H9 (cell line): Measurements from ENCODE around the gene ATP5MC3. TPM values are rescaled to one million over a fixed set of nuclear protein-coding genes. Genes with fewer than 3 reads are reported as not detected.

ENCODE experiments used
- DNase-seq: peaks from one replicate; pipeline ENCODE4 v3.0.0-alpha.2; 2017
- H2AFZ ChIP-seq: one replicate; pipeline ENCODE4 v1.6.1; 2013; ENCODE audit warnings: mild to moderate bottlenecking, low read length, control low read depth, moderate library complexity
- H2AK5ac ChIP-seq: 2 replicates; pipeline ENCODE4 v1.6.1; 2013; ENCODE audit warnings: low read length, control low read depth, mixed read lengths; ENCODE audit not compliant: insufficient read length
- H2BK120ac ChIP-seq: one replicate; pipeline ENCODE4 v1.6.1; 2013; ENCODE audit warnings: low read depth, mild to moderate bottlenecking, low read length, control low read depth, inconsistent platforms; ENCODE audit not compliant: poor library complexity, severe bottlenecking
- H2BK12ac ChIP-seq: 2 replicates; pipeline ENCODE4 v1.6.1; 2013; ENCODE audit warnings: low read length, control low read depth, mixed read lengths, low read depth; ENCODE audit not compliant: insufficient read length
- H2BK15ac ChIP-seq: 2 replicates; pipeline ENCODE4 v1.6.1; 2013; ENCODE audit warnings: low read depth, low read length, control low read depth
- H2BK20ac ChIP-seq: one replicate; pipeline ENCODE4 v1.6.1; 2013; ENCODE audit warnings: low read depth, mild to moderate bottlenecking, low read length, control low read depth, inconsistent platforms; ENCODE audit not compliant: poor library complexity, severe bottlenecking
- H2BK5ac ChIP-seq: 2 replicates; pipeline ENCODE4 v1.6.1; 2013; ENCODE audit warnings: low read length, control low read depth, mixed read lengths; ENCODE audit not compliant: insufficient read length
- H3K14ac ChIP-seq: 2 replicates; pipeline ENCODE4 v1.6.1; 2013; ENCODE audit warnings: low read length, control low read depth; ENCODE audit not compliant: insufficient read depth
- H3K18ac ChIP-seq: 2 replicates; pipeline ENCODE4 v1.6.1; 2013; ENCODE audit warnings: low read depth, mild to moderate bottlenecking, mixed read lengths, low read length, control low read depth; ENCODE audit not compliant: insufficient read length
- H3K23ac ChIP-seq: 2 replicates; pipeline ENCODE4 v1.6.1; 2013; ENCODE audit warnings: low read length, control low read depth, mixed read lengths, low read depth; ENCODE audit not compliant: insufficient read length
- H3K23me2 ChIP-seq: 2 replicates; pipeline ENCODE4 v1.6.1; 2013; ENCODE audit warnings: low read depth, mild to moderate bottlenecking, mixed read lengths, low read length, control low read depth; ENCODE audit not compliant: insufficient read length, poor library complexity, severe bottlenecking
- H3K27ac ChIP-seq: 2 replicates; pipeline ENCODE4 v1.5.1; 2013; ENCODE audit warnings: low read length, control low read depth, mixed read lengths, low read depth; ENCODE audit not compliant: insufficient read length
- H3K27me3 ChIP-seq: 2 replicates; pipeline ENCODE4 v1.6.1; 2013; ENCODE audit warnings: low read length, control low read depth, inconsistent platforms; ENCODE audit not compliant: insufficient read depth
- H3K4ac ChIP-seq: 2 replicates; pipeline ENCODE4 v1.6.1; 2013; ENCODE audit warnings: low read depth, mild to moderate bottlenecking, control low read depth, inconsistent platforms, low read length, moderate library complexity
- H3K4me1 ChIP-seq: 2 replicates; pipeline ENCODE4 v1.6.1; 2013; ENCODE audit warnings: low read length, control low read depth, inconsistent platforms; ENCODE audit not compliant: insufficient read depth
- H3K4me2 ChIP-seq: 2 replicates; pipeline ENCODE4 v1.6.1; 2013; ENCODE audit warnings: low read length, control low read depth, mixed read lengths; ENCODE audit not compliant: insufficient read length, insufficient read depth
- H3K56ac ChIP-seq: 2 replicates; pipeline ENCODE4 v1.6.1; 2013; ENCODE audit warnings: low read depth, mild to moderate bottlenecking, mixed read lengths, low read length, control low read depth; ENCODE audit not compliant: insufficient read length
- H3K79me1 ChIP-seq: 2 replicates; pipeline ENCODE4 v1.6.1; 2013; ENCODE audit warnings: low read depth, mild to moderate bottlenecking, moderate library complexity, low read length, control low read depth, inconsistent platforms; ENCODE audit not compliant: insufficient read depth, poor library complexity, severe bottlenecking
- H3K79me2 ChIP-seq: 2 replicates; pipeline ENCODE4 v1.6.1; 2013; ENCODE audit warnings: low read length, control low read depth, inconsistent platforms; ENCODE audit not compliant: insufficient read depth
- H3K9ac ChIP-seq: 2 replicates; pipeline ENCODE4 v1.6.1; 2013; ENCODE audit warnings: low read length, control low read depth, mixed read lengths; ENCODE audit not compliant: insufficient read length; ENCODE audit errors: extremely low read depth
- H3K9me3 ChIP-seq: one replicate; pipeline ENCODE4 v1.6.1; 2013; ENCODE audit warnings: low read depth, low read length, inconsistent platforms; ENCODE audit not compliant: control insufficient read depth
- H3T11ph ChIP-seq: one replicate; pipeline ENCODE4 v1.6.1; 2013; ENCODE audit warnings: mild to moderate bottlenecking, low read length, control low read depth, inconsistent platforms
- H4K20me1 ChIP-seq: one replicate; pipeline ENCODE4 v1.6.1; 2013; ENCODE audit not compliant: control insufficient read depth, insufficient read length, insufficient read depth
- H4K5ac ChIP-seq: 2 replicates; pipeline ENCODE4 v1.6.1; 2013; ENCODE audit warnings: low read depth, mild to moderate bottlenecking, mixed read lengths, low read length, control low read depth; ENCODE audit not compliant: insufficient read length
- H4K8ac ChIP-seq: replicated peaks from 2 replicates; pipeline ENCODE4 v1.6.1; 2013; ENCODE audit warnings: low read length, control low read depth, mixed read lengths, low read depth; ENCODE audit not compliant: insufficient read length
- H4K91ac ChIP-seq: 2 replicates; pipeline ENCODE4 v1.6.1; 2013; ENCODE audit warnings: low read depth, mild to moderate bottlenecking, moderate library complexity, mixed read lengths, low read length, control low read depth; ENCODE audit not compliant: insufficient read length
- H3K27ac Mint-ChIP-seq, 3 experiments: 2 replicates in 2 of 3; 3 replicates in 1 of 3; pipeline ENCODE4 v1.8.0; 2020 to 2021; ENCODE audit warnings: mixed read lengths in 3 of 3, mild to moderate bottlenecking in 1 of 3, moderate library complexity in 1 of 3
- H3K27me3 Mint-ChIP-seq: 2 replicates; pipeline ENCODE4 v1.8.0; 2021; ENCODE audit warnings: low read depth, mild to moderate bottlenecking, moderate library complexity, mixed read lengths
- H3K36me3 Mint-ChIP-seq, 3 experiments: 2 replicates in 2 of 3; 3 replicates in 1 of 3; pipeline ENCODE4 v1.8.0; 2020 to 2021; ENCODE audit warnings: low read depth in 3 of 3, mixed read lengths in 3 of 3; ENCODE audit not compliant: insufficient read depth in 1 of 3
- H3K4me1 Mint-ChIP-seq, 2 experiments: 2 replicates each; pipeline ENCODE4 v1.8.0; 2020; ENCODE audit warnings: mixed read lengths in 2 of 2
- H3K4me3 Mint-ChIP-seq, 2 experiments: 2 replicates in 1 of 2; 3 replicates in 1 of 2; pipeline ENCODE4 v1.8.0; 2020 to 2021; ENCODE audit warnings: mild to moderate bottlenecking in 2 of 2, mixed read lengths in 2 of 2, moderate library complexity in 1 of 2
- H3K9me3 Mint-ChIP-seq, 2 experiments: 2 replicates in 1 of 2; 3 replicates in 1 of 2; pipeline ENCODE4 v1.8.0; 2020; ENCODE audit warnings: mild to moderate bottlenecking in 2 of 2, mixed read lengths in 2 of 2, moderate library complexity in 1 of 2
- CTCF ChIP-seq: fragments of 200-600 bp; sonication (generic); conservative IDR thresholded peaks from 3 replicates; pipeline ENCODE4 v1.8.0; 2021; ENCODE audit warnings: antibody characterized with exemption, mild to moderate bottlenecking
- total RNA-seq: library from RNA; stranded (reverse); gene quantifications from 2 replicates; pipeline ENCODE4 v1.2.1, GENCODE V29; 2021

ATP5MC3 gene
- total RNA-seq, 1 experiment from 2014 or later = 326 TPM

GRCh38 chr2:175218551-175218950 is 37.0 kb upstream of the ATP5MC3 start:
- H2AFZ ChIP-seq = no peak overlapping the region
- no peak overlapping the region for H3T11ph ChIP-seq
- no peak overlapping the region for H4K5ac ChIP-seq
- H2BK12ac ChIP-seq = no peak overlapping the region
- H3K14ac ChIP-seq = no peak overlapping the region
- Mint-ChIP-seq H3K27me3 (peaks cover 3% of the 10 kb centered on the region), H3K9me3 (no peaks in the 10 kb centered on the region; a peak in 1 of 5 replicates), H3K27ac (no peak overlapping the region), H3K4me1 (no peaks in the 10 kb centered on the region), H3K4me3 (no peak overlapping the region), H3K36me3 (no peaks in the 10 kb centered on the region)
- no peak overlapping the region for H3K4ac ChIP-seq
- H4K20me1 ChIP-seq = no peaks in the 10 kb centered on the region
- no peak overlapping the region for H2BK5ac ChIP-seq
- no peaks in the 10 kb centered on the region for H3K27me3 ChIP-seq
- no peak overlapping the region for H2BK15ac ChIP-seq
- no peaks in the 10 kb centered on the region for H3K4me1 ChIP-seq
- H2BK120ac ChIP-seq = no peak overlapping the region
- H2AK5ac ChIP-seq = no peak overlapping the region
- no peak overlapping the region for H4K8ac ChIP-seq
- H3K9me3 ChIP-seq = no peaks in the 10 kb centered on the region
- TF ChIP-seq CTCF = no peak
- H3K23ac ChIP-seq = no peak overlapping the region
- H3K27ac ChIP-seq = no peak overlapping the region
- no peak overlapping the region for H3K18ac ChIP-seq
- H3K56ac ChIP-seq = no peak overlapping the region
- DNase-seq = no peak
- H3K23me2 ChIP-seq = no peaks in the 10 kb centered on the region
- no peak overlapping the region for H3K4me2 ChIP-seq
- H2BK20ac ChIP-seq = no peak overlapping the region
- no peak overlapping the region for H3K9ac ChIP-seq
- H4K91ac ChIP-seq = no peak overlapping the region
- H3K79me2 ChIP-seq = no peaks in the 10 kb centered on the region
- no peaks in the 10 kb centered on the region for H3K79me1 ChIP-seq
